Pancreas (tissue), 10 donors: Measurements from ENCODE around the gene FAHD2A. TPM values are rescaled to one million over a fixed set of nuclear protein-coding genes. Genes with fewer than 3 reads are reported as not detected.
A peak's percentile ranks its signal among the peaks of the same experiment; 100 is the strongest.

Experiments used
- ATAC-seq, 4 donors: fragments of 200-7000 bp; cut with Tn5 transposase; one replicate each; pipeline versions ENCODE4 v1.8.0 to v1.9.1; 2020; ENCODE audit warnings: mild to moderate bottlenecking in 4 of 4, moderate library complexity in 4 of 4
- DNase-seq, 6 donors: peaks; one replicate each; pipeline ENCODE4 v3.0.0-alpha.2; 2020
- FAIRE-seq: peaks from 2 replicates; lab custom pipeline; 2012; peaks lifted over from hg19 to GRCh38; lab: Jason Lieb, UNC
- H3K27ac ChIP-seq, 4 donors: fragments of 200-600 bp; sonication (generic); 1 replicate in 3 of 4; 2 replicates in 1 of 4; pipeline versions ENCODE4 v1.5.0 to v1.8.0; 2020
- H3K27me3 ChIP-seq, 4 donors: fragments of 200-600 bp; one replicate each; pipeline ENCODE4 v1.8.0; 2021
- H3K36me3 ChIP-seq, 3 donors: fragments of 200-600 bp; sonication (generic) in 1 of 3; one replicate each; pipeline versions ENCODE4 v1.5.0 to v1.8.0; 2020 to 2021
- H3K4me1 ChIP-seq, 3 donors: fragments of 200-600 bp; one replicate each; pipeline ENCODE4 v1.8.0; 2021
- H3K4me3 ChIP-seq, 4 donors: fragments of 200-600 bp; sonication (generic) in 2 of 4; one replicate each; pipeline versions ENCODE4 v1.5.0 to v1.8.0; 2020 to 2021
- H3K9me3 ChIP-seq, 4 donors: fragments of 200-600 bp; one replicate each; pipeline ENCODE4 v1.8.0; 2021
- WGBS, 2 donors: extraction: QIAGEN DNeasy Blood & Tissue Kit; methylation state at CpG; one replicate each; pipeline ENCODE4 v1.1.7; 2013; 5-methylcytosine and 5-hydroxymethylcytosine counted together
- intact Hi-C, 3 donors: fragments of 100-400 bp; cut with DNase I; formaldehyde crosslinking; loops; one replicate each; pipeline versions ENCODE4 v1.11.1 to v1.14.2; 2022
- polyA plus RNA-seq, 2 donors: library from polyadenylated mRNA; stranded (reverse); fragments of 200-250 nt; gene quantifications; one replicate each; pipeline ENCODE4 v1.2.3, GENCODE V29; 2013
- total RNA-seq, 6 donors: library from RNA; stranded (reverse); fragmentation: NEBNext Ultra II Directional in 4 of 6; extraction: Animal tissue kit (Norgen Biotek cat#: 25700) in 4 of 6; gene quantifications; one replicate each; pipeline versions ENCODE4 v1.2.1 to v1.2.4, GENCODE V29; 2021 to 2023
- TF ChIP-seq, protein P1 (sequence below), 4 donors: fragments of 200-600 bp; sonication (generic) in 3 of 4; IDR thresholded peaks; one replicate each; pipeline versions ENCODE4 v1.5.0 to v1.8.0; 2021; ENCODE audit warnings: antibody characterized with exemption in 4 of 4
- donor health status: healthy with polysubstance abuse.
- donor health status: DM: no; HTN: no; CAD: no; lungs with moderate emphysema.
- donor health status: DM: no; HTN: no; CAD: no.
- donor health status: control.
- donor health status: control.
- donor health status: Bipolar disorder and iron deficiency.
- donor health status: DM: yes; HTN: yes; CAD: no.
- donor health status: DM: no; HTN: no; CAD: no.
- donor health status: DM: no; HTN: no; CAD: no.
- donor health status: DM: yes; HTN: yes; CAD: no.

Gene FAHD2A
- total and polyA plus RNA-seq, 8 donors, result 15.4 to 22.2 (median 18.3) TPM

GRCh38 chr2:95359501-95359930, 43.0 kb upstream of the FAHD2A start:
- TF ChIP-seq, protein P1, sequence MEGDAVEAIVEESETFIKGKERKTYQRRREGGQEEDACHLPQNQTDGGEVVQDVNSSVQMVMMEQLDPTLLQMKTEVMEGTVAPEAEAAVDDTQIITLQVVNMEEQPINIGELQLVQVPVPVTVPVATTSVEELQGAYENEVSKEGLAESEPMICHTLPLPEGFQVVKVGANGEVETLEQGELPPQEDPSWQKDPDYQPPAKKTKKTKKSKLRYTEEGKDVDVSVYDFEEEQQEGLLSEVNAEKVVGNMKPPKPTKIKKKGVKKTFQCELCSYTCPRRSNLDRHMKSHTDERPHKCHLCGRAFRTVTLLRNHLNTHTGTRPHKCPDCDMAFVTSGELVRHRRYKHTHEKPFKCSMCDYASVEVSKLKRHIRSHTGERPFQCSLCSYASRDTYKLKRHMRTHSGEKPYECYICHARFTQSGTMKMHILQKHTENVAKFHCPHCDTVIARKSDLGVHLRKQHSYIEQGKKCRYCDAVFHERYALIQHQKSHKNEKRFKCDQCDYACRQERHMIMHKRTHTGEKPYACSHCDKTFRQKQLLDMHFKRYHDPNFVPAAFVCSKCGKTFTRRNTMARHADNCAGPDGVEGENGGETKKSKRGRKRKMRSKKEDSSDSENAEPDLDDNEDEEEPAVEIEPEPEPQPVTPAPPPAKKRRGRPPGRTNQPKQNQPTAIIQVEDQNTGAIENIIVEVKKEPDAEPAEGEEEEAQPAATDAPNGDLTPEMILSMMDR (IDR thresholded peaks at IDR 0.05), result no peak
- ATAC-seq (no peak), FAIRE-seq (no peak), DNase-seq (peak in 1 of 6 donors; percentile 7)
- Histone ChIP-seq H3K4me1 (no peaks in the 10 kb centered on the region), H3K9me3 (no peaks in the 10 kb centered on the region), H3K4me3 (no peak overlapping the region), H3K36me3 (no peaks in the 10 kb centered on the region), H3K27me3 (no peaks in the 10 kb centered on the region), H3K27ac (no peak overlapping the region)
- WGBS, 2 donors, result 82 to 92% methylated on average over 5 of the region's 5 CpGs
- intact Hi-C loops, result no loop called here

- Histone ChIP-seq H3K27me3 (no peaks in the 10 kb centered on the region), H3K9me3 (no peaks in the 10 kb centered on the region), H3K4me3 (no peak overlapping the region), H3K36me3 (no peaks in the 10 kb centered on the region), H3K4me1 (no peaks in the 10 kb centered on the region), H3K27ac (no peak overlapping the region)
- no peak for ATAC-seq
- peak in 2 of 6 donors; percentile 3 to 16 for DNase-seq
- 83 to 90% methylated on average over 9 of the region's 9 CpGs for WGBS, 2 donors
- TF ChIP-seq, protein P1 (IDR thresholded peaks at IDR 0.05), result no peak
- intact Hi-C loops, result no loop called here
- FAIRE-seq, result no peak
Measured at GRCh38 chr2:95361216-95361980, 41.1 kb upstream of the FAHD2A start.

DNA sequence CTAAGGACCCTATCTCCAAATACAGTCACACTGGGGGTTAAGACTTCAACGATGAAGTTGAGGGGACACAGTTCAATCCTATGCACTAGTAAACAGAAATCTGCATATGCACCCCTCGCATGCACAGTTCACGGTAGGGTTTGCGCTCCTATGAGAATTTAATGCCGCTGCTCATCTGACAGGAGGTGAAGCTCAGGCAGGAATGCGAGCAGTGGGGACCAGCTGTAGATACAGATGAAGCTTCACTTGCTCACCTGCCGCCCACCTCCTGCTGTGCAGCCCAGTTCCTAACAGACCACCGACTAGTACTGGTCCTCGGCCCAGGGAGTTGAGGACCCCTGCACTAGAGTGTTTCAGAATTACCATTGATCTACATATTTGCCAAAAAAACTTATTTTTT, 40.0 kb upstream of the FAHD2A start:
- H3K27me3 ChIP-seq, result no peaks in the 10 kb centered on the region
- H3K9me3 ChIP-seq, result no peaks in the 10 kb centered on the region
- no peaks in the 10 kb centered on the region for H3K36me3 ChIP-seq
- H3K4me3 ChIP-seq, result no peak overlapping the region
- TF ChIP-seq, protein P1 (IDR thresholded peaks at IDR 0.05), result no peak
- 88 to 89% methylated on average over 9 of the region's 9 CpGs for whole genome bisulfite sequencing, 2 donors
- intact Hi-C loops, result no loop called here
- no peaks in the 10 kb centered on the region for H3K4me1 ChIP-seq
- no peak for ATAC-seq
- FAIRE-seq, result no peak
- DNase-seq, result peak in 1 of 6 donors; percentile 6
- no peak overlapping the region for H3K27ac ChIP-seq

- ATAC-seq (no peak), DNase-seq (peak in 1 of 6 donors; percentile 5), FAIRE-seq (no peak)
- Histone ChIP-seq H3K4me3 (no peak overlapping the region), H3K27ac (no peak overlapping the region), H3K36me3 (no peaks in the 10 kb centered on the region), H3K9me3 (no peaks in the 10 kb centered on the region), H3K27me3 (no peaks in the 10 kb centered on the region), H3K4me1 (no peaks in the 10 kb centered on the region)
- intact Hi-C loops, result no loop called here
- TF ChIP-seq, protein P1 (IDR thresholded peaks at IDR 0.05), result no peak
- 59 to 69% methylated on average over 6 of the region's 6 CpGs for WGBS, 2 donors
Measured at GRCh38 chr2:95366514-95366913, 36.0 kb upstream of the FAHD2A start.

- Histone ChIP-seq H3K27ac (no peak overlapping the region), H3K4me3 (no peak overlapping the region), H3K9me3 (no peaks in the 10 kb centered on the region), H3K27me3 (no peaks in the 10 kb centered on the region), H3K36me3 (no peaks in the 10 kb centered on the region), H3K4me1 (no peaks in the 10 kb centered on the region)
- TF ChIP-seq, protein P1 (IDR thresholded peaks at IDR 0.05), result no peak
- DNase-seq, result peak in 1 of 6 donors; percentile 12
- ATAC-seq, result no peak
- no peak for FAIRE-seq
- 86 to 93% methylated on average over 8 of the region's 8 CpGs for WGBS, 2 donors
- intact Hi-C loops, result no loop called here
Measured at GRCh38 chr2:95372216-95372829, 30.2 kb upstream of the FAHD2A start.
